Liver (tissue), 9 donors: ENCODE data around the gene TEX2. TPM values are rescaled to one million over a fixed set of nuclear protein-coding genes. Genes with fewer than 3 reads are reported as not detected.

ENCODE experiments used
- DNase-seq: peaks from one replicate; pipeline ENCODE4 v3.0.0-alpha.2; 2017; ENCODE audit warnings: low spot score
- H3K27ac ChIP-seq, 2 donors: one replicate each; pipeline ENCODE4 v1.7.0; 2013; ENCODE audit warnings: inconsistent platforms in 2 of 2, low read length in 2 of 2, control low read depth in 1 of 2, low read depth in 1 of 2, mild to moderate bottlenecking in 1 of 2
- H3K27me3 ChIP-seq, 4 donors: one replicate each; pipeline versions ENCODE4 v1.6.1 to v1.7.0; 2013; ENCODE audit warnings: low read length in 3 of 4, inconsistent platforms in 1 of 4, mild to moderate bottlenecking in 1 of 4, moderate library complexity in 1 of 4; ENCODE audit not compliant: control insufficient read depth in 4 of 4, insufficient read depth in 4 of 4
- H3K36me3 ChIP-seq, 4 donors: one replicate each; pipeline versions ENCODE4 v1.6.1 to v1.7.0; 2013; ENCODE audit warnings: low read length in 3 of 4, mild to moderate bottlenecking in 3 of 4, low read depth in 1 of 4, moderate library complexity in 1 of 4; ENCODE audit not compliant: control insufficient read depth in 4 of 4, insufficient read depth in 3 of 4
- H3K4me1 ChIP-seq, 4 donors: one replicate each; pipeline versions ENCODE4 v1.6.1 to v1.7.0; 2013; ENCODE audit warnings: low read length in 3 of 4, mild to moderate bottlenecking in 3 of 4, moderate library complexity in 1 of 4; ENCODE audit not compliant: control insufficient read depth in 4 of 4, insufficient read depth in 4 of 4
- H3K4me3 ChIP-seq, 3 donors: one replicate each; pipeline versions ENCODE4 v1.6.1 to v1.7.0; 2013; ENCODE audit warnings: low read length in 3 of 3, control low read depth in 1 of 3, low read depth in 1 of 3, mild to moderate bottlenecking in 1 of 3
- H3K9ac ChIP-seq, 2 donors: one replicate each; pipeline ENCODE4 v1.7.0; 2013; ENCODE audit warnings: low read length in 2 of 2, mild to moderate bottlenecking in 2 of 2, moderate library complexity in 2 of 2, control low read depth in 1 of 2, low read depth in 1 of 2
- H3K9me3 ChIP-seq, 4 donors: one replicate each; pipeline versions ENCODE4 v1.6.1 to v1.7.0; 2013; ENCODE audit warnings: low read length in 3 of 4; ENCODE audit not compliant: control insufficient read depth in 4 of 4
- ATF3 ChIP-seq: IDR thresholded peaks from 2 replicates; pipeline ENCODE4 v1.6.1; 2016; ENCODE audit warnings: antibody characterized with exemption
- CTCF ChIP-seq: fragments of 150-350 bp; IDR thresholded peaks from 2 replicates; pipeline ENCODE4 v1.5.1; 2017; ENCODE audit warnings: improper control_type of control experiment, low read depth, low read length; ENCODE audit not compliant: missing input control
- EGR1 ChIP-seq, 2 donors: IDR thresholded peaks; 2 replicates each; pipeline ENCODE4 v1.6.1; 2016 to 2018; ENCODE audit warnings: antibody characterized with exemption in 2 of 2, low read depth in 2 of 2
- FOXA1 ChIP-seq: IDR thresholded peaks from 2 replicates; pipeline ENCODE4 v1.6.1; 2016; ENCODE audit warnings: antibody characterized with exemption
- FOXA2 ChIP-seq: IDR thresholded peaks from 2 replicates; pipeline ENCODE4 v1.6.1; 2016; ENCODE audit warnings: antibody characterized with exemption
- GABPA ChIP-seq, 2 donors: IDR thresholded peaks in 1 of 2; conservative IDR thresholded peaks in 1 of 2; 2 replicates each; pipeline ENCODE4 v1.6.1; 2016; ENCODE audit warnings: antibody characterized with exemption in 2 of 2, mild to moderate bottlenecking in 1 of 2, moderate library complexity in 1 of 2
- HNF4A ChIP-seq, 2 donors: conservative IDR thresholded peaks; 2 replicates each; pipeline ENCODE4 v1.6.1; 2016; ENCODE audit warnings: antibody characterized with exemption in 2 of 2, mild to moderate bottlenecking in 2 of 2
- HNF4G ChIP-seq: IDR thresholded peaks from 2 replicates; pipeline ENCODE4 v1.6.1; 2016; ENCODE audit warnings: antibody characterized with exemption
- JUND ChIP-seq, 2 donors: IDR thresholded peaks; 2 replicates each; pipeline ENCODE4 v1.6.1; 2016; ENCODE audit warnings: antibody characterized with exemption in 2 of 2
- MAX ChIP-seq: IDR thresholded peaks from 2 replicates; pipeline ENCODE4 v1.6.1; 2016; ENCODE audit warnings: antibody characterized with exemption
- NR2F2 ChIP-seq: IDR thresholded peaks from 2 replicates; pipeline ENCODE4 v1.6.1; 2016; ENCODE audit warnings: antibody characterized with exemption
- RAD21 ChIP-seq, 2 donors: IDR thresholded peaks; 2 replicates each; pipeline ENCODE4 v1.6.1; 2016; ENCODE audit warnings: antibody characterized with exemption in 2 of 2, mild to moderate bottlenecking in 2 of 2
- REST ChIP-seq: IDR thresholded peaks from 2 replicates; pipeline ENCODE4 v1.6.1; 2016; ENCODE audit warnings: antibody characterized with exemption, mild to moderate bottlenecking
- RXRA ChIP-seq, 2 donors: IDR thresholded peaks; 2 replicates each; pipeline ENCODE4 v1.6.1; 2017 to 2018; ENCODE audit warnings: antibody characterized with exemption in 2 of 2, mild to moderate bottlenecking in 1 of 2
- SP1 ChIP-seq: IDR thresholded peaks from 2 replicates; pipeline ENCODE4 v1.6.1; 2018; ENCODE audit warnings: antibody characterized with exemption, mild to moderate bottlenecking
- TAF1 ChIP-seq: conservative IDR thresholded peaks from 2 replicates; pipeline ENCODE4 v1.6.1; 2016; ENCODE audit warnings: antibody characterized with exemption, mild to moderate bottlenecking
- YY1 ChIP-seq: IDR thresholded peaks from 2 replicates; pipeline ENCODE4 v1.6.1; 2016; ENCODE audit warnings: antibody characterized with exemption, mild to moderate bottlenecking
- ZBTB33 ChIP-seq: IDR thresholded peaks from 2 replicates; pipeline ENCODE4 v1.6.1; 2016; ENCODE audit warnings: antibody characterized with exemption
- WGBS: extraction: QIAGEN DNeasy Blood & Tissue Kit; methylation state at CpG from one replicate; pipeline ENCODE4 v1.1.7; 2013; 5-methylcytosine and 5-hydroxymethylcytosine counted together
- polyA plus RNA-seq, 2 donors: library from polyadenylated mRNA; stranded (reverse) in 1 of 2; unstranded in 1 of 2; fragments of 200-250 nt in 1 of 2; fragments of >200 nt in 1 of 2; fragmentation: Nextera tagmentation in 1 of 2; extraction: Ambion mirVana in 1 of 2; gene quantifications; one replicate each; pipeline versions ENCODE4 v1.2.1 to v1.2.3, GENCODE V29; 2013 to 2015
- total RNA-seq, 2 donors: library from RNA; depleted of rRNA; stranded (reverse); fragments of >200 nt; gene quantifications; one replicate each; pipeline ENCODE4 v1.2.3, GENCODE V29; 2014
- donor health status: healthy.
- donor health status: healthy.
- donor health status: healthy.
- donor health status: healthy.
- donor health status: healthy.

The TEX2 gene
- total and polyA plus RNA-seq, 4 donors: 15.9 to 39.8 (median 28.2) TPM

GRCh38 chr17:64138441-64138840 is 124.6 kb downstream of the TEX2 start:
- no peaks in the 10 kb centered on the region for H3K9me3 ChIP-seq
- WGBS: 86% methylated on average over 2 of the region's 2 CpGs
- no peak overlapping the region for H3K9ac ChIP-seq
- H3K36me3 ChIP-seq: no peaks in the 10 kb centered on the region
- TF ChIP-seq GABPA (IDR thresholded peaks at IDR 0.05 in 1 of 2, conservative IDR thresholded peaks at IDR 0.05 in 1 of 2) (no peak), SP1 (no peak), TAF1 (no peak), EGR1 (IDR thresholded peaks at IDR 0.05; ENCODE audit: low read depth in 2 of 2) (no peak), HNF4A (conservative IDR thresholded peaks at IDR 0.05) (no peak), HNF4G (no peak), FOXA1 (no peak), CTCF (no peak), MAX (no peak), RAD21 (IDR thresholded peaks at IDR 0.05) (no peak), NR2F2 (no peak), FOXA2 (no peak), JUND (IDR thresholded peaks at IDR 0.05) (no peak), RXRA (IDR thresholded peaks at IDR 0.05) (no peak), YY1 (no peak), REST (no peak), ZBTB33 (no peak), ATF3 (no peak)
- no peaks in the 10 kb centered on the region for H3K27me3 ChIP-seq
- no peak for DNase-seq
- H3K4me1 ChIP-seq: peaks cover 1 to 14% (median 7%) of the 10 kb centered on the region in 4 donors
- H3K4me3 ChIP-seq: no peak overlapping the region
- H3K27ac ChIP-seq: no peak overlapping the region
